ENCODE results near the gene UBQLN1.

Gene UBQLN1

DNA sequence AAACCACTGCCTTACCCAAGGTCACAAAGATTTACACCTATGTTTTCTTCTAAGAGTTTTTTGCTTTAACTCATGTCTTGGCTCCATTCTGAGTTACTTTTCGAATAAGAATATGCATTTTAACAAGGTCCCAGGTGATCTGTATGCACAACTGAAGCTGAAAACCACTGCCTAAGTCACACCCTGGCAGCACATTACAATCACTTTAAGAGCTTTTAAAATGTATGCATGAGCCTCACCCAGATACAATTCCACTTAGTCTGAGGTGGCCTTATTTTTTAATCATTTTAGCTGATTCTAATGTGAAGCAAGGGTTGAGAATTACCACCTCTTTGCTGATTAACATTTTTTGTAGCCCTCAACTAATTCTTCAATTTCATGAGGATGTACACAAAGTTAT is 55.3 kb downstream of the UBQLN1 start:
- H3K4me2 ChIP-seq = no peak overlapping the region
- peaks cover 0 to 30% (median 0%) of the 10 kb centered on the region in 11 experiments; a peak in 4 of 22 replicates for H4K20me1 ChIP-seq
- H3K36me3 ChIP-seq = peaks cover 67 to 92% (median 84%) of the 10 kb centered on the region in 11 experiments
- H3K9me3 ChIP-seq (replicated peaks in 1 of 11) = peaks cover 4 to 36% (median 19%) of the 10 kb centered on the region in 11 experiments; a peak in 18 of 22 replicates
- peaks cover 0 to 35% (median 6%) of the 10 kb centered on the region in 10 experiments; a peak in 11 of 20 replicates for H3K4me1 ChIP-seq
- no peak overlapping the region for H3K4me3 ChIP-seq
- no peak overlapping the region for H3K9ac ChIP-seq
- no peak overlapping the region for H3K27ac ChIP-seq
- TF ChIP-seq Cebpa-rat (IDR thresholded peaks at IDR 0.05) = no peak
- H3K27me3 ChIP-seq = no peaks in the 10 kb centered on the region

DNA sequence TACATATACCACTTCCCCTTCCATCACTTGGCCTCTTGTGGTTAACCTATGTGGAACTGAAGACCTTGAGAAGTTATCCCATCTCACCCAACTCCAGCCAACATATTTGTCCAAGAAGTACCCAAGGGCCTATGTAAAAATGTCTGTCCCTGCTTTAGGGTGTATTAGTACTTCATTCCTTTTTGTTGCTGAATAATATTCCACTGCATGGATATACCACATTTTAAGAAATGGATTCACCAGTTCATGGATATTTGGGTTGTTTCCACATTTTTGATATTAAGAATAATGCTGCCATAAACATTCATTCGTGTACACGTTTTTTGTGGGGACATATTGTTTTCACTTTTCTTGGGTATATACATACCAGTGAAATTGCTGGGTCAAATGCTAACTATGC is 56.2 kb downstream of the UBQLN1 start:
- Histone ChIP-seq H4K20me1 (peaks cover 0 to 30% (median 0%) of the 10 kb centered on the region in 11 experiments; a peak in 4 of 22 replicates), H3K4me2 (no peak overlapping the region), H3K27me3 (no peaks in the 10 kb centered on the region), H3K4me1 (peaks cover 0 to 32% (median 10%) of the 10 kb centered on the region in 10 experiments; a peak in 13 of 20 replicates), H3K27ac (no peak overlapping the region), H3K36me3 (peaks cover 60 to 89% (median 80%) of the 10 kb centered on the region in 11 experiments), H3K9ac (no peak overlapping the region), H3K4me3 (no peak overlapping the region), H3K9me3 (replicated peaks in 1 of 11) (peaks cover 4 to 36% (median 19%) of the 10 kb centered on the region in 11 experiments; a peak in 18 of 22 replicates)
- TF ChIP-seq Cebpa-rat (IDR thresholded peaks at IDR 0.05) = no peak

DNA sequence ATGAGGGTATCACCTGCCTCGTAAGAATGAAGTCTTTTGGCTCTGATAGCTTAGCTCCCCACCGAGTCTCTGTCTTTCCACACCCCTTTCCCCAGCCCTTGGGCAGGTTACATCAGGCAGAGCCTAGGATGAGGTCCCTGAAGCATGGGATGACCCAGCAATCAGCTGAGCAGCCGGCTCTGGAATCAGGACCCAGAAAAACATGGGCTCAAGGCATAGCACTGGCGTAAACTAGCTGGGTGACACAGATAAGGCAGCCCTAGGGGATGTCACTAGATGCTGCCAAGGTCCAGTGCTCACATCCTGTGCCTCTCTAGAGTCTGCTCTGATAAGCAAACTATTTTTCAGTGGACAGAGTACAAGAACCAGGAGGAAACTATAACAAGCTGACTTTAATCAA is 58.2 kb downstream of the UBQLN1 start:
- no peak overlapping the region for H3K9ac ChIP-seq

DNA sequence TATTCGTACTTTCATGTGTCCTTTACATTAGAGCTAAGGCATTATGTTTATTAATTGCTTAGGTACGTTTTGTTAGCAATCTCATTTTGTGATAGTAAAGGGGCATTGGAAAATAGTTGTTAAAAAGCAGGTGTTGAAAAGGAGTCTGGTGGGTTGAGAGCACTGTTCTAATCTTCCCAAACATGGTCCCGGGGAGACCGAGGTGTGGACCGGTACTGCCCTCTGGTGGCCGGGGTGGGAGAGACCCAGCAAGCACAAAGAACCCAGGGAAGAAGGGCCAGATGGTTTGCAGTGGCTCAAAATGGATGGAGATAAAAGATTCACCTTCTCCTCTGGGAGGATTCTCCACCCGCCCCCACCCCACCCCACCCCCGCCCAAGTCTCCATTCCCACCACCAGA is 58.7 kb downstream of the UBQLN1 start:
- no peak for TF ChIP-seq Cebpa-rat (IDR thresholded peaks at IDR 0.05)
- Histone ChIP-seq H3K36me3 (peaks cover 35 to 75% (median 61%) of the 10 kb centered on the region in 11 experiments), H3K4me1 (peaks cover 0 to 30% (median 15%) of the 10 kb centered on the region in 10 experiments; a peak in 15 of 20 replicates), H3K27ac (no peak overlapping the region), H3K4me3 (no peak overlapping the region), H3K4me2 (no peak overlapping the region), H3K27me3 (no peaks in the 10 kb centered on the region), H3K9ac (no peak overlapping the region), H3K9me3 (replicated peaks in 1 of 11) (peaks cover 4 to 29% (median 19%) of the 10 kb centered on the region in 11 experiments; a peak in 18 of 22 replicates), H4K20me1 (peaks cover 0 to 25% (median 0%) of the 10 kb centered on the region in 11 experiments; a peak in 6 of 22 replicates)

More for the DNA sequence above, 58.2 kb downstream of the UBQLN1 start:
- Histone ChIP-seq H3K4me3 (no peak overlapping the region), H3K27ac (no peak overlapping the region), H3K27me3 (no peaks in the 10 kb centered on the region), H3K9me3 (replicated peaks in 1 of 11) (peaks cover 4 to 32% (median 19%) of the 10 kb centered on the region in 11 experiments; a peak in 18 of 22 replicates), H3K4me1 (peaks cover 0 to 27% (median 14%) of the 10 kb centered on the region in 10 experiments; a peak in 15 of 20 replicates), H4K20me1 (peaks cover 0 to 25% (median 0%) of the 10 kb centered on the region in 11 experiments; a peak in 6 of 22 replicates), H3K4me2 (no peak overlapping the region), H3K36me3 (peaks cover 40 to 79% (median 66%) of the 10 kb centered on the region in 11 experiments)
- TF ChIP-seq Cebpa-rat (IDR thresholded peaks at IDR 0.05) = no peak

DNA sequence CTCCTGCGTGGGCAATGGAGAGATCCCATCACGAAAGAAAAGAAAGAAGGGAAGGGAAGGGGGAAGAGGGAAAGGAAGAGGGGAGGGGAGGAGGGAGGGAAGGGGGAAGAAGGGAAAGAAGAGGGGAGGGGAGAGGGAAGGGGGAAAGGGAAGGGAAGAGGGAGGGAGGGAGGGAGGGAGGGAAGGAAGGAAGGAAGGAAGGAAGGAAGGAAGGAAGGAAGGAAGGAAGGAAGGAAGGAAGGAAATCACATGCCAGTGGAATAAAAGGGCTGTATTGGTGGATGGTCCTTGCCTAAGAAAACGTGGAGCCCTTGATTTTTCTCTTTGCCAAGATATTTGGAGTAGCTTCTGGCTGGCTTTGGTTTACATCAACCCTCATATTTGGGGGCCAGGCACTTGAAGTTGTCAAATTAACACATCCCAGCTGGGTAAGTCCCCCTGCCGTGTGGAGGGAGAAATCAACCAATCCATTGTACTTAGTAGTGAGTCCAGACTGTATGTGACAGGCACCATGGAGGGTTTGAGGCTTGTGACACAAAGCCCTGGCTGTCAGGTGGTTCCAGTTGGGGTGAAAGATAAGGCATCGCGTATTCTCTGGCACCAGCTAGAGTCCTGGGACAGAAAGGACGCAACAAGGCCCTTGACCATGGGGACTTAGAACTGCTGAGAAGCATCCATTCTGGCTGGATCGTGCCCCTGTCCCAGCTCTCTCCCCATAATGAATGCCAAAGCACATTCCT is 61.1 kb downstream of the UBQLN1 start:
- Histone ChIP-seq H3K4me2 (peak overlapping the region in 2 of 11 experiments; percentile 5 to 6; a peak in 3 of 22 replicates), H4K20me1 (peaks cover 0 to 16% (median 0%) of the 10 kb centered on the region in 11 experiments; a peak in 4 of 22 replicates), H3K4me1 (peaks cover 0 to 24% (median 11%) of the 10 kb centered on the region in 10 experiments; a peak in 11 of 20 replicates), H3K36me3 (peaks cover 11 to 51% (median 37%) of the 10 kb centered on the region in 11 experiments), H3K27me3 (no peaks in the 10 kb centered on the region), H3K4me3 (no peak overlapping the region), H3K9me3 (replicated peaks in 1 of 11) (peaks cover 0 to 5% (median 3%) of the 10 kb centered on the region in 11 experiments; a peak in 9 of 22 replicates), H3K9ac (no peak overlapping the region), H3K27ac (no peak overlapping the region)
- TF ChIP-seq Cebpa-rat (IDR thresholded peaks at IDR 0.05) = no peak

DNA sequence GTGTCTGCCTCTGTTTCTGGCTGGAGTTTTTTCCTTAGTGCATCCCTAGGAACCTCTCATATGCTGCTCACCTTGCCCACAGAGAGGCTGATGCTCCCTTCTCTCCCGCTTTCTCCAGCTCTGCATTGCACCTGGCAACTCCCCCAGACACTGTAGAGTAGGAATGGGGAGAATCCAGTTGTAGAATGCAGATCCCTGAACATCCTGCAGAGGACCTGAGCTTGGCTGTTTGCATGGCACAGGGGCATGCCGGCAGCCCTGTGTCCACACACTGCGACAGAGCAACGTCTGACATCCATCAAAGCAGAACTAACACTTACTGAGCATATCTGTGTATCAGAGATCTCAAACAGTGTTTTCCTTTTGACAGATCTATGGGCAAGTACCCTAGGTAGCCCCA is 65.0 kb downstream of the UBQLN1 start:
- Histone ChIP-seq H3K4me1 (peaks cover 0 to 21% (median 10%) of the 10 kb centered on the region in 10 experiments; a peak in 11 of 20 replicates), H4K20me1 (peaks cover 0 to 10% (median 0%) of the 10 kb centered on the region in 11 experiments; a peak in 3 of 22 replicates), H3K9ac (no peak overlapping the region), H3K36me3 (peaks cover 0 to 22% (median 12%) of the 10 kb centered on the region in 11 experiments; a peak in 11 of 22 replicates), H3K4me2 (no peak overlapping the region), H3K9me3 (replicated peaks in 1 of 11) (no peaks in the 10 kb centered on the region), H3K4me3 (no peak overlapping the region), H3K27me3 (no peaks in the 10 kb centered on the region), H3K27ac (no peak overlapping the region)
- TF ChIP-seq Cebpa-rat (IDR thresholded peaks at IDR 0.05) = no peak

DNA sequence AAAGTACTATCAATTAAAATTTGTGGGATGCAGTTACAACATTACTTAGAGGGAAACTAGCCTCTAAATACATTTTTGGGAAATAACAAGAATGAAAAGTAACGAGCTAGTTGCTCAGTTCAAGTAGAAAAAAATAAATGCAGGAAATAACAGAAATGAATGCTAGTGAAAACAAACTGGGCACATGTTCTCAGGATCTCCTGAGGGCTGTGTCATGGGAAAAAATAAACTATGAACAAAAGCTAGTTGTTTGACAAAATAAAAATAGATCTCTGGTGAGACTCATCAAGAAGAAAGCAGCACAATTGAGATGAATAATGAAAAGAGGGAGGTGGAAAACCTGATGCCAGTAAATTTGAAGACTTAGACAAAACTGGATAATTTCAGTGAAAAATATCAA is 68.5 kb downstream of the UBQLN1 start:
- H3K27me3 ChIP-seq = no peaks in the 10 kb centered on the region
- TF ChIP-seq Cebpa-rat (IDR thresholded peaks at IDR 0.05) = no peak

DNA sequence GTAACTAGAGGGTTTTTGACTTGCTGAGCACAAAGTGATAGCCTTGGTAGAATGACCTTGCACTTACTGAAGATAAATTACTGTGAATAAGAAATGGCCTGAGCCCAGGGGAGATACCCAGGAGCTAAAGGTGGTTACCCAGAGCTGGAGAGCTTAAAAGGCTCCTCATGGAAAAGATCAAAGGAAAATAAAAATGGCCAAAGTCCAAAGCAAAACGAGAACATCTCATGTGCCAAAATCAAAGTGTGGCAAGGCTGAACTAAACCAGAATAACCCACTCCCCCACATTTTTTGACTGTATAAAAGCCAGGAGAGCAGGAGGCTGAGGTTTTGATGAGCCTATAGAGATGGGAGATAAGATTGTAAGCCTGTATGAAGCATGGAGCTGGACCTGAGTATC is 70.4 kb downstream of the UBQLN1 start:
- H3K36me3 ChIP-seq = peaks cover 0 to 20% (median 0%) of the 10 kb centered on the region in 11 experiments; a peak in 6 of 22 replicates
- no peaks in the 10 kb centered on the region for H4K20me1 ChIP-seq
- H3K4me1 ChIP-seq = peaks cover 0 to 7% (median 0%) of the 10 kb centered on the region in 10 experiments; a peak in 2 of 20 replicates
- H3K27ac ChIP-seq = no peak overlapping the region
- TF ChIP-seq Cebpa-rat (IDR thresholded peaks at IDR 0.05) = no peak
- H3K4me3 ChIP-seq = no peak overlapping the region
- no peak overlapping the region for H3K4me2 ChIP-seq
- H3K9ac ChIP-seq = no peak overlapping the region
- no peaks in the 10 kb centered on the region for H3K27me3 ChIP-seq
- no peaks in the 10 kb centered on the region for H3K9me3 ChIP-seq (replicated peaks in 1 of 11)

More for the DNA sequence above, 68.5 kb downstream of the UBQLN1 start:
- peaks cover 0 to 7% (median under 1%) of the 10 kb centered on the region in 10 experiments; a peak in 5 of 20 replicates for H3K4me1 ChIP-seq
- H3K4me3 ChIP-seq = no peak overlapping the region
- H3K9me3 ChIP-seq (replicated peaks in 1 of 11) = no peaks in the 10 kb centered on the region
- H3K36me3 ChIP-seq = peaks cover 0 to 20% (median 0%) of the 10 kb centered on the region in 11 experiments; a peak in 5 of 22 replicates
- H3K27ac ChIP-seq = no peak overlapping the region
- no peaks in the 10 kb centered on the region for H4K20me1 ChIP-seq
- no peak overlapping the region for H3K9ac ChIP-seq
- 0 out of 22 replicates have a peak overlapping the region, but pooled peaks of 1 of the 11 experiments have one; percentile 14 for H3K4me2 ChIP-seq

DNA sequence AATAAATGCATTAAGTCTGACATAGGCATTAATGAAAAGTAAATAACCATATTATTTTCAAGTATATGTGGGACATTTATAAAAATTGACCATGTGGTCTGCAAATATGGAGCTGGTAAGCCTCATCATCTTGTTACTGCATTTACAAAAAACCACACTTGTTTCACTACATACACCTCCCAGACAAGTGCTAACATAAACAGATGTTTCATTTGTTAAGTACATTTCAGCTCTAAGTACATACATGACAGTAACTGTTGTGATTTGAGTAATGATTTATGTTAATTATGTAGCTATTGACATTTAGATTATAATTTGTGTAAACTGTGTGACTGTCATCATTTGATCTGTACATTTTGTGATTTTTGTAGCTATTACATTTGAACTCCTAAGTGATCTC is 70.9 kb downstream of the UBQLN1 start:
- Histone ChIP-seq H3K4me3 (no peak overlapping the region), H3K27ac (no peak overlapping the region), H3K9ac (no peak overlapping the region), H3K4me1 (peaks cover 0 to 7% (median 0%) of the 10 kb centered on the region in 10 experiments; a peak in 2 of 20 replicates), H3K9me3 (replicated peaks in 1 of 11) (no peaks in the 10 kb centered on the region), H3K4me2 (no peak overlapping the region), H3K36me3 (peaks cover 0 to 20% (median 0%) of the 10 kb centered on the region in 11 experiments; a peak in 6 of 22 replicates), H3K27me3 (no peaks in the 10 kb centered on the region), H4K20me1 (no peaks in the 10 kb centered on the region)
- TF ChIP-seq Cebpa-rat (IDR thresholded peaks at IDR 0.05) = no peak

Data from BLaER1 treated with 17β-estradiol and CSF1 and Interleukin-3, amounts not matched to agents 10 nM and 100 nM (cell line).